Nephron (organoid): Measurements from ENCODE around the gene NCOA3.
"Not testable (repeated sequence)": the region's sequence is repeated elsewhere in the genome, so short reads cannot be mapped to it uniquely, and the experiment has no call there.

Source experiments
- H3K27ac Mint-ChIP-seq, 3 experiments: 2 replicates each; pipeline ENCODE4 v1.8.0; 2020; ENCODE audit warnings: mixed read lengths in 3 of 3, mild to moderate bottlenecking in 2 of 3, moderate library complexity in 1 of 3
- H3K27me3 Mint-ChIP-seq: 2 replicates; pipeline ENCODE4 v1.8.0; 2021; ENCODE audit warnings: low read depth, mild to moderate bottlenecking, moderate library complexity, mixed read lengths
- H3K36me3 Mint-ChIP-seq: 2 replicates; pipeline ENCODE4 v1.8.0; 2020; ENCODE audit warnings: low read depth, mixed read lengths
- H3K4me1 Mint-ChIP-seq: 2 replicates; pipeline ENCODE4 v1.8.0; 2020; ENCODE audit warnings: mixed read lengths
- H3K4me3 Mint-ChIP-seq, 3 experiments: 2 replicates each; pipeline ENCODE4 v1.8.0; 2020; ENCODE audit warnings: mild to moderate bottlenecking in 3 of 3, mixed read lengths in 3 of 3, moderate library complexity in 2 of 3
- H3K9me3 Mint-ChIP-seq: 2 replicates; pipeline ENCODE4 v1.8.0; 2020; ENCODE audit warnings: mixed read lengths
- TF ChIP-seq, protein P1 (sequence below), 3 experiments: fragments of 200-600 bp; sonication (generic); IDR thresholded peaks; one replicate each; pipeline ENCODE4 v1.5.0; 2021; ENCODE audit warnings: antibody characterized with exemption in 3 of 3; ENCODE audit not compliant: unreplicated experiment in 3 of 3

The NCOA3 gene

DNA sequence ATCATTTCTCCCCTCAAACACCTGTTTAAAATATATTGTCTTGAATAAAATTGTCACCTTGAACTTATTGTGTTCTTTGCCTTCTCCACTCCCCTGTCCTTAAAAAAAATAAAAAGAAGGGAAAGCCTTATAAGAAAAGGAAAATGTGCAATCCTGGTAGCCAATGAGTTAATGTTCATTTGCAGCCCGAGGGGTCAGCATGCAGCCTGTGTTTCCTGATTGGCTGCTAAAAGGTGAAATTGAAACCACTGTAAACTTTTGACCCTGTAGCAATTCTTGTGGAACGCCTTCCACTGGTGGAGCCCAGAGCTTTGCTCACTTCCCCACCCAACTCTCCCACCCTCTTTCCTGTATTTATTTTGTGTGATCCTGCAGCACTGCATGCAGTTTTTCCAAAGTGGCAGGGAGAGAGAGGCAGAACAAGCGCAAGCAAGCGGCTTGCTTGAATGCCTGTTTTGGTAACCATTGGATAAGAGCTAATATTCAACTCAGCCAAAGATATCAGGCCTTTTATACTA, 74.9 kb downstream of the NCOA3 start:
- TF ChIP-seq, protein P1, sequence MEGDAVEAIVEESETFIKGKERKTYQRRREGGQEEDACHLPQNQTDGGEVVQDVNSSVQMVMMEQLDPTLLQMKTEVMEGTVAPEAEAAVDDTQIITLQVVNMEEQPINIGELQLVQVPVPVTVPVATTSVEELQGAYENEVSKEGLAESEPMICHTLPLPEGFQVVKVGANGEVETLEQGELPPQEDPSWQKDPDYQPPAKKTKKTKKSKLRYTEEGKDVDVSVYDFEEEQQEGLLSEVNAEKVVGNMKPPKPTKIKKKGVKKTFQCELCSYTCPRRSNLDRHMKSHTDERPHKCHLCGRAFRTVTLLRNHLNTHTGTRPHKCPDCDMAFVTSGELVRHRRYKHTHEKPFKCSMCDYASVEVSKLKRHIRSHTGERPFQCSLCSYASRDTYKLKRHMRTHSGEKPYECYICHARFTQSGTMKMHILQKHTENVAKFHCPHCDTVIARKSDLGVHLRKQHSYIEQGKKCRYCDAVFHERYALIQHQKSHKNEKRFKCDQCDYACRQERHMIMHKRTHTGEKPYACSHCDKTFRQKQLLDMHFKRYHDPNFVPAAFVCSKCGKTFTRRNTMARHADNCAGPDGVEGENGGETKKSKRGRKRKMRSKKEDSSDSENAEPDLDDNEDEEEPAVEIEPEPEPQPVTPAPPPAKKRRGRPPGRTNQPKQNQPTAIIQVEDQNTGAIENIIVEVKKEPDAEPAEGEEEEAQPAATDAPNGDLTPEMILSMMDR (IDR thresholded peaks at IDR 0.05; ENCODE audit: unreplicated experiment in 3 of 3): no peak
- H3K4me3 Mint-ChIP-seq: peak overlapping the region; percentile 55 to 62 (median 59)
- peaks cover 76% of the 10 kb centered on the region for H3K4me1 Mint-ChIP-seq
- peak overlapping the region; percentile 96 to 97 (median 97) for H3K27ac Mint-ChIP-seq
- peaks cover 11% of the 10 kb centered on the region for H3K9me3 Mint-ChIP-seq
- no peaks in the 10 kb centered on the region for H3K27me3 Mint-ChIP-seq
- H3K36me3 Mint-ChIP-seq: peaks cover 19% of the 10 kb centered on the region

DNA sequence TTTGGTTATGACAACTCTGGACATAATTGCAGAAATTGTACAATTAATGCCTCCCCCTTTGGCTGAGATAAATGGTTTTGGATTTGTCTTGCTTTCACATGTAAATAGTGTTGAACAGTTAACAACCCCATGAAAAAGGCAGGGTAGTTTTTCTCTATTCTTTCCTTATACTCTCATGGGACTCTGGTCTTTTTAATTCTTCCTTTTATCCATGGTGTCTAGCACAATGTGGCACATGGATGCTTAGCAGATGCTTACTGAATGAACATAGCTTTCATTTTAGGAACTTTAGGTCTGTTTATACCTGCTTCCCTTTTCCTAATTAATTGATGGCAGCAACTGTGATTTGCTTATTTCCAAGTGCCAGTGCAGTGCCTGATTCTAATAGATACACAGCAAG, 75.6 kb downstream of the NCOA3 start:
- H3K4me3 Mint-ChIP-seq: peak overlapping the region in 2 of 3 experiments; percentile 28 to 33
- peaks cover 11% of the 10 kb centered on the region for H3K36me3 Mint-ChIP-seq
- TF ChIP-seq, protein P1 (IDR thresholded peaks at IDR 0.05; ENCODE audit: unreplicated experiment in 3 of 3): no peak
- H3K4me1 Mint-ChIP-seq: peaks cover 76% of the 10 kb centered on the region
- peak overlapping the region; percentile 96 to 97 (median 97) for H3K27ac Mint-ChIP-seq
- H3K27me3 Mint-ChIP-seq: no peaks in the 10 kb centered on the region
- peaks cover 5% of the 10 kb centered on the region for H3K9me3 Mint-ChIP-seq

DNA sequence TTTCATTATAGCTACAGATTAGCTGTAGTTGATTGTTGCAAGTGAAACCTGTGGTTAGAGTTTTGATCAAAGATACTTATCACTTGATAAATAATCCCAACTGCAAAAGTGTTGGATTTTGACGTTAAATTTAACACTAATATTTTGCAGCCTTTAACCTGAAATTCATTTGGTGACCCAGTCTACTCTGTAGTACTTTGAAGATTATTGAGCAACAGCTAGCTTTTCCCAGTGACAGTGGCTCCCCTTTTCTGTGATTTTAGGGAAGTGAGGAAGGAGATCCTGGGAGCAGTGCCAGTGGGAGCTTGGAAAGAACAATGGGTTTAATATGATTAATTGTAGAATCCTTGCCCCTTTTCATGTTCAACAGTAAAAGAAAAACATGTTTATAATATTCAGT, 76.9 kb downstream of the NCOA3 start:
- peak overlapping the region in 1 of 3 experiments; percentile 10 for H3K4me3 Mint-ChIP-seq
- peaks cover 71% of the 10 kb centered on the region for H3K4me1 Mint-ChIP-seq
- H3K36me3 Mint-ChIP-seq: peaks cover 12% of the 10 kb centered on the region
- no peaks in the 10 kb centered on the region for H3K27me3 Mint-ChIP-seq
- H3K27ac Mint-ChIP-seq: peak overlapping the region; percentile 82 to 97 (median 96)
- no peaks in the 10 kb centered on the region for H3K9me3 Mint-ChIP-seq
- TF ChIP-seq, protein P1 (IDR thresholded peaks at IDR 0.05; ENCODE audit: unreplicated experiment in 3 of 3): no peak

DNA sequence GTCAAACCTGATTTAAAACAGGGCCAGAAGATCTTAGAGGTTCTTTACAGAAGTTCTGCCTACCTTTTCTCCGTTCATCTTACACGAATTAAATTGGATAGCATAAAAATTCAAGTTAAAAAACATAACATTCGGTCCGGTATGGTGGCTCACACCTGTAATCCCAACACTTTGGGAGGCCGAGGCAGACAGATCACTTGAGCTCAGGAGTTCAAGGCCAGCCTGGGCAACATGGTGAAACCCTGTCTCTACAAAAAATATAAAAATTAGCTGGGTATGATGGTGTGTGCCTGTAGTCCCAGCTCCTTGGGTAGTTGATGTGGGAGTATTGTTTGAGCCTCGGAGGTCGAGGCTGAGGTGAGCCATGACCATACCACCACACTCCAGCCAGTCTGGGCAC, 79.0 kb downstream of the NCOA3 start:
- peaks cover 17% of the 10 kb centered on the region for H3K36me3 Mint-ChIP-seq
- H3K9me3 Mint-ChIP-seq: not testable (repeated sequence)

DNA sequence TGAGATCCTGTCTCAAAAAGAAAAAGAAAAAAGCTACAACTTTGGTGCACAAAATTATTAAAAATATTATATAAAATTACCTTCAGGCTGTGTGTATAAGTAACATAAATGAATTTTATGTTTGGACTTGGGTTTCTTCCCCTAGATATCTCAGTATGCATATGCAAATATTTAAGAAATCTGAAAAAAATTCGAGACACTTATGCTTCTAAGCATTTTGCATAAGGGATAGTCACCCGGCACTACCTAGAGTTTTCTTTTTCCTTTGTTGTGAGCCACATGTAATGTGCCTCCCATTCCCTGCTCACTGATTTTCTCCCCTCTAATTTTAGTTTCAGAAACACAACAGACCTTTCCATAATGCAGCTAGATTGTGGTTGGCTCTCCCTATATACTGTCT, 79.4 kb downstream of the NCOA3 start:
- peak overlapping the region; percentile 4 to 59 (median 43) for H3K27ac Mint-ChIP-seq
- H3K9me3 Mint-ChIP-seq: no peaks in the 10 kb centered on the region
- TF ChIP-seq, protein P1 (IDR thresholded peaks at IDR 0.05; ENCODE audit: unreplicated experiment in 3 of 3): no peak
- no peak overlapping the region for H3K4me3 Mint-ChIP-seq
- H3K4me1 Mint-ChIP-seq: peaks cover 58% of the 10 kb centered on the region
- peaks cover 19% of the 10 kb centered on the region for H3K36me3 Mint-ChIP-seq
- H3K27me3 Mint-ChIP-seq: no peaks in the 10 kb centered on the region

More for the DNA sequence above, 79.0 kb downstream of the NCOA3 start:
- H3K27ac Mint-ChIP-seq: peak overlapping the region; percentile 59 to 96 (median 82)
- peaks cover 61% of the 10 kb centered on the region for H3K4me1 Mint-ChIP-seq
- not testable (repeated sequence) for H3K4me3 Mint-ChIP-seq, H3K27me3 Mint-ChIP-seq

DNA sequence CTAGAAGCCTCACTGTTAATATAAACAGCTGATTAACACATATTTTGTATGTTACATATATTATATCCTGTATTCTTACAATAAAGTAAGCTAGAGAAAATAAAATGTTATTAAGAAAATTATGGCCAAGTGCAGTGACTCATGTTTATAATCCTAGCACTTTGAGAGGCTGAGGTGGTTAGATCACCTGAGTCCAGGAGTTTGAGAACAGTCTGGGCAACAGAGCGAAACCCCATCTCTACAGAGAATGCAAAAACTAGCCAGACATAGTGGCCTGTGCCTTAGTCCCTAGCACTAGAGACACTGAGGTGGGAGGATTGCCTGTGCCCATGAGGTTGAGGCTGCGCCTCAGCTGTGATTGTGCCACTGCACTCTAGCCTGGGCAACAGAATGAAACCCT, 81.9 kb downstream of the NCOA3 start:
- H3K9me3 Mint-ChIP-seq: no peaks in the 10 kb centered on the region
- peaks cover 49% of the 10 kb centered on the region for H3K4me1 Mint-ChIP-seq
- H3K27me3 Mint-ChIP-seq: no peaks in the 10 kb centered on the region
- TF ChIP-seq, protein P1 (IDR thresholded peaks at IDR 0.05; ENCODE audit: unreplicated experiment in 3 of 3): no peak
- peak overlapping the region in 1 of 3 experiments; percentile 49 for H3K27ac Mint-ChIP-seq
- H3K36me3 Mint-ChIP-seq: peaks cover 30% of the 10 kb centered on the region
- H3K4me3 Mint-ChIP-seq: no peak overlapping the region
